ENCODE measurements around the gene SPATS1.
"Not testable (repeated sequence)": the region's sequence is repeated elsewhere in the genome, so short reads cannot be mapped to it uniquely, and the experiment has no call there.

Gene SPATS1

GRCh38 chr6:44349904-44350649, 7.6 kb downstream of the SPATS1 start:
- DNase-seq: no peak

GRCh38 chr6:44350650-44350994, 8.2 kb downstream of the SPATS1 start:
- DNase-seq: not testable (repeated sequence)

DNA sequence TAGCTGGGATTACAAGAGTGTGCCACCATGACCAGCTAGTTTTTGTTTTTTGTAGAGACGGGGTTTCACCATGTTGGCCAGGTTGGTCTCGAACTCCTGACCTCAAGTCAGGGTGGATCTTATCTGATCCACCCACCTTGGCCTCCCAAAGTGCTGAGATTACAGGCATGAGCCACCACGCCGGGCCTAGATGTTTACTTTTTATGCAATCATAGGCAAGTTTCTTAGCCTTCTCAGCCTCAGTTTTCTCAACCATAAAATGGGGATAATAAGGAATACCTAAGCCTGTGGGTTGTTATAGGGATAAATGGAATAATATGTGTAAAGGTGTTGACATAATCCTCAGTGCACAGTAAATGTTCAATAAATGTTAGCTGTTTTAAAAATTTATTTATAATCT, 9.8 kb downstream of the SPATS1 start:
- DNase-seq: no peak

GRCh38 chr6:44353336-44353735, 10.9 kb downstream of the SPATS1 start:
- no peak for DNase-seq

GRCh38 chr6:44355640-44356039, 13.2 kb downstream of the SPATS1 start:
- DNase-seq: no peak

- DNase-seq: no peak
These were observed 14.0 kb downstream of the SPATS1 start for GRCh38 chr6:44356487-44356886.

- DNase-seq: no peak
These were observed 17.5 kb downstream of the SPATS1 start for GRCh38 chr6:44359973-44360372.

DNA sequence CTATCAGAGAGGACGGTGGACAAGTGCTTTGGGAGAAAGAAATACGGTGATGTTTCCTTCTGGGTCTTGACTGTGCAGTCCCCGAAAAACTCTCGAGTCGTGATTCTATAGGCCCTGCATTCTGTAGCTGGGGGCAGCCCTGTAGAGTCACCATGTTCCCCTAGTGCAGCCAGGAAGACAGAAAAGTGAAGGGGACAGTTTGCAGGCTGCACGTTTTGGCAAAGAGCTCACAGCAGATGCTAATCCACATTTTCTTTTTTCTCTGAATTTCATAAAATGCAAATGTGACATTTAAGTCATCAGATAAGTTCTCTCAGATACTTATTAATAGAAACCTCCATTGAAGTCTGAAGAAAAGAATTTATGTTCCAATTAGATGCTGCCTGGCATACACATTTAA, 19.5 kb downstream of the SPATS1 start:
- DNase-seq: no peak

GRCh38 chr6:44363377-44363926, 21.0 kb downstream of the SPATS1 start:
- no peak for DNase-seq

GRCh38 chr6:44366781-44367180, 24.3 kb downstream of the SPATS1 start:
- no peak for DNase-seq

GRCh38 chr6:44367681-44368080, 25.2 kb downstream of the SPATS1 start:
- DNase-seq: no peak

DNA sequence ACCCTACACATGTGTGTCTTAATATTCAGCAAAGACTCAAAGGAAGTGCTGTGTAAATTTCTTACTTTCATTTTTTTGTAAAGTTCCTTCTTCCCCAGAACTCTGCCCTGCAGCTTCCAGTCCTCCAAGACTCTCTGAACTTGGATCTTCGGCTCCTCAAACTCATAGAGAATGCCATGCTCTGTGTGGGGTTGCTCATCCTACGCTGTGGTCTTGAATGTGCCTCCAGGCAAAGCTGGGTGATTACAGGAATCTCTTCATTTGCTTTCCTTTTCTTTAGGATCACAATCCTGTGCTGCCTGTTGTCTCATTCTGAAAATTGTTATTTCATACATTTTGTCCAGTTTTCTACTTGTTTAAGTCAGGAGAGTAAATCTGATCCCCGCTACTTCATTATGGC, 30.6 kb downstream of the SPATS1 start:
- no peak for DNase-seq

DNA sequence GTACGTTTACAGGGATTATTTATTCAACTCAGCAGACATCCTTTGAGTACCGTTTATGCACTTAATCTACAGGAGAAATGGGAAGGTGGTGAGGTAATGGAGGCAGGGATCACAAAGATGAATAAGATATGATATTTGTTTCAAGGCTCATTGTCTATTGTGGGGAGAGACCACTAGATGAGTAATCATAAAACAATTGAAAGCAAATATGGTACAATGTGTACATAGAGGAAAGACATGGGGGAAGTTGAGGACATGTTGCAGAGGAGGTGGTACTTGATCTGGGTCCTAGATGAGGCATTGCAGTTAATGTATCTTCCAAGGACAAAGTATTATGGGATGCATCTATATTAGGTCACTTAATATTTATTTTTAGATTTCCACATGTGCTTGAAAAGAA, 31.3 kb downstream of the SPATS1 start:
- no peak for DNase-seq

DNA sequence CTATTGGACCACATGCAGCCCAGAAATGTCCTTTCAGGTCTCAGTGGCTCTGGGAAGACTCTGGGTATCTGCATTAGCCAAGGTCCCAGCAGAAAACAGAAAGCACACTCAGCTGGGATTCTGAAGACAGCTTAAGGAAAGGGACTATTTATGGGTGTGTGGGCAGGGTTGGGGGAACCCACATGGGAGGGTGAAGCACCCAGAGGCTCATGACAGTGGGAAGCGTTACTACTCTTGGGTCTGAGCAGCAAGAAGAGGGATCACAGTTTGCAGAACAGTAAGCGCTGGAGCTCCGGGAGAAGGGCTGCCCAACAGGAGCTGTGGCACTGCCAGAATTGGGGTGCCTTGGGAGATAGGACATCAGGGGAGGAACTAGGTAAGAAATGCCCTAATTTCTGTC, 32.6 kb downstream of the SPATS1 start:
- DNase-seq: no peak

DNA sequence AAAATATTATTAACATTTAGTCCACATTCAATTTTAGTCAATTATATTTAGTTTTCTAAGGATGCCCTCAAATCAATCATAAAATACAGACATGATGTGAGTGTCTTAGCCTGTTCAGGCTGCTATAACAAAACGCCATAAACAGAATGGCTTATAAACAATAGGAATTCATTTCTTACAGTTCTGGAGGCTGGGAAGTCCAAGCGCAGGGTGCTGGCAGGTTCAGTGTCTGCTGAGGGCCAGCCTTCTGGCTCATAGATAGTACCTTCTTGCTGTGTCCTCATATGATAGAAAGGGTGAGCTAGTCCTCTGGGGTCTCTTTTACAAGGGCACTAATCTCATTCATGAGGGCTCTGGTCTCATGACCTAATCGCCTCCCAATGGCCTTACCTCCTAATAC, 35.0 kb downstream of the SPATS1 start:
- DNase-seq: no peak

DNA sequence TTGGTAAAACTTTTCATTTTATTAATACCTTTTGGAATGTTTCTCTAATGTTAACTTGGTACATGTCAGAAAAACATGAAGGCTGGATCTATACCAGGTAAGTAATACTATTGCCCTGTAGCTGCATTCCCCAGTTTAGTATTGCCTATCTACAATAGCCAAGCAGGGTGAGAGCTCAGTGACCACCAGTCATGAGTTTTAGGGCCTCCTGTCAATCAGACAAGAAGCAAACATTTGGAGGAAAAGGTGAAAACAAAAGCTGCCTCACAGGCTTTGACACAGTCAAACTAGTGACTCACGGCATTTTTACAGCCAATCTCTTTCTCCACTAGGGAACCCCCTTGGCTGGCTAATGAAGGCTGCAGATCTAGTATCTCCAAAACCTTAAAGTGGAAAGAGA, 35.5 kb downstream of the SPATS1 start:
- DNase-seq: no peak

GRCh38 chr6:44381739-44382138, 39.3 kb downstream of the SPATS1 start:
- peak; percentile 32 for DNase-seq

- no peak for DNase-seq
These were observed 44.0 kb downstream of the SPATS1 start for GRCh38 chr6:44386364-44386928.

GRCh38 chr6:44386929-44387345, 44.5 kb downstream of the SPATS1 start:
- no peak for DNase-seq

DNA sequence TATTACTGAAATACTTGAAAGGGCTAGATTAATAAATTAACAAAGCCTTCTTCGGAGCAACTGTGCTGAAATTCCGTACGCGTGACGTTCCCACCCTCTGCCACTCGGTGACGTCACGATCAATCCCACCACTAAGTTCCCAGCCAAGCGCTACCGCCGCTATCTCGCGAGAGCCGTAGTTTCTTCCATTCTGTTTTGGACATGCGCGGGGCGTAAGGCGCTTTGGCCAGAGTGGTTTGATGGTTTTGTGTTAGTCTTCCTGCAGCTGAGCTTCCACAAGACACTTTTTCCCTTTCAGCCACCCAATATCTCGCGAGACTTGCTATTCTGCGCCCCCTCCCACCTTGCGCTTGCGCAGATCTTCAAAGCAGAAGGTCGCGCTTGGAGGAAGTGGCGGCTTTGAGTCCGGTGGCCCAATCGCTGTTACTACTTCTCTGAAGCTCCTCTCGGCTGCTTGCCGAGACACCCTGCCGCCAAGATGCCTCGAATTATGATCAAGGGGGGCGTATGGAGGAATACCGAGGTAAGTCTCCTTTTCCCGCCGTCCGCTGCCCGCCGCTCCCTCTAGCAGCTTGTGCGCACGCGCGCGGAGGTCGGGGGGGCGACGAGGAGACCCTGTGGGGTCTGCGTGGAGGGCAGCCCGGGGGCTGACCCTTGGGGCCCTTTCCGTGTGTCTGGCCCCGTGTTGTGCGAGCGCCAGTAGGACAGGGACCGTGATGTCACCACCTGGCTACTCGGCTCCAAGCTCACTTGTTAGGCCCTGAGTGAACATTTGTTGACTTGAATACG, 45.1 kb downstream of the SPATS1 start, which contains the start of gene CDC5L:
Gene CDC5L, plus strand, starts transcription at position 361 of the 789 bp plus-strand sequence. Its CDS starts 118 bp downstream, at position 479.
- peak; percentile 94 for DNase-seq

GRCh38 chr6:44388135-44388487, 45.7 kb downstream of the SPATS1 start:
- DNase-seq: peak; percentile 34

DNA sequence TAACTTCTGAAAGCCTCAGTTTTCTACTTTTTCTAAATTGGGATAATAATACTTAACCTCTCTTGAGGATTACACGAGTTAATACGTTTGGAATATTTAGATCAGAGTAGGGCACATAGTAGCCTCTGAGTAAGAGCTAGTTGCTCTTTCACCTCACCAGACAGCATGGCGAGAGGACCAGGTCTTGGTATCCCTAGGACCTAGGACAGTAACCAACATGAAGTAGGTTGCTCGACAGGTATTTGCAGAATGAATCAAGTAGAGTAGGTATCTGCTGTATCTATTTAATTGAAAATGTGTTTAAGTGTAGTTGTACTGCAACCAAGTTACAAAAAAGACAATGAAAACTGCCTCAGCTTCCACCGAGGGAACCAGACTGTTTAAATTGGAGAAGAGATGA, 46.4 kb downstream of the SPATS1 start:
- no peak for DNase-seq

GRCh38 chr6:44390158-44390683, 47.8 kb downstream of the SPATS1 start:
- no peak for DNase-seq

All from midbrain (tissue), 1 donor.